Chondrocyte (in vitro differentiated cells): ENCODE data around the gene NRG2. TPM values are rescaled to one million over a fixed set of nuclear protein-coding genes. Genes with fewer than 3 reads are reported as not detected.

Experiments
- DNase-seq: peaks from one replicate; pipeline ENCODE4 v3.0.0; 2021; ENCODE audit warnings: mixed read lengths, low spot score
- H3K27ac Mint-ChIP-seq: one replicate; pipeline ENCODE4 v1.8.0; 2021; ENCODE audit warnings: mild to moderate bottlenecking, moderate library complexity, mixed read lengths; ENCODE audit not compliant: unreplicated experiment
- H3K27me3 Mint-ChIP-seq: 2 replicates; pipeline ENCODE4 v1.8.0; 2021; ENCODE audit warnings: low read depth, mixed read lengths
- H3K36me3 Mint-ChIP-seq: 2 replicates; pipeline ENCODE4 v1.8.0; 2021; ENCODE audit warnings: low read depth, mixed read lengths
- H3K4me1 Mint-ChIP-seq: 2 replicates; pipeline ENCODE4 v1.8.0; 2021; ENCODE audit warnings: low read depth, mild to moderate bottlenecking, mixed read lengths
- H3K4me3 Mint-ChIP-seq: one replicate; pipeline ENCODE4 v1.8.0; 2021; ENCODE audit warnings: mild to moderate bottlenecking, moderate library complexity, mixed read lengths; ENCODE audit not compliant: unreplicated experiment
- H3K9me3 Mint-ChIP-seq: 2 replicates; pipeline ENCODE4 v1.8.0; 2021; ENCODE audit warnings: low read depth, mixed read lengths
- total RNA-seq: library from RNA; stranded (reverse); gene quantifications from 3 replicates; pipeline ENCODE4 v1.2.1, GENCODE V29; 2021
- TF ChIP-seq, protein P1 (sequence below): fragments of 200-600 bp; sonication (generic); IDR thresholded peaks from 2 replicates; pipeline ENCODE4 v1.5.0; 2021; ENCODE audit warnings: antibody characterized with exemption, mild to moderate bottlenecking, moderate library complexity

NRG2 gene
- total RNA-seq, 1 donor from 2014 or later, result 0.27 TPM

DNA sequence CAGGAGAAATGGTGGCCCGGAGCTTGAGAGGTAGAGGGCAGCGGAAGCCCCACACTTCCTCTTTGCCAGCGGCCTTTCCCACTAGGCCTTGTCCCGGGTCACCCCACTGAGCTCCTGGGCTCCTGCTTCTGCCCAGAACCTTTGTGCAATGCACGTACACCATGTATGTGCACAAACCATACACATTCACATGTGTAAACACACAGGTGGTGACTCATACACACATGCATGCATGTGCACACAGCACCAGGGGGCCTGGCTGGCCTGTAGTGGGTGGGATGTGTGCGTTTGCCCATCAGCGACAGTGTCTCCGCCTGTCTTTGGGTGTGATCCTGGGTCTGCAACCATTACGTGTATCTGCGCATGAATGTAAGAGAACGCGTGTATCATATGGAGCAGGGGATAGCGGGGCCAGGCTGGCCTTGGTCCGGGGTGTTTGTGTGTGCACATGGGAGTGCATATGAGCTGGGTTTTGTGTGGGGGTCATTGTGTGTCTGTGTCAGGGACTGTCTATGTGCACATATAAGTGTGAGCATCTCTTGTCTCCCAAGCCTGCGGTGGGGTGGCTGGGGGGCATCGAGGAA lies 203.8 kb downstream of the NRG2 start:
- DNase-seq, result peak; percentile 72
- Mint-ChIP-seq H3K27me3 (peaks cover 16% of the 10 kb centered on the region), H3K4me1 (no peaks in the 10 kb centered on the region), H3K4me3 (no peak overlapping the region), H3K9me3 (no peaks in the 10 kb centered on the region), H3K36me3 (peaks cover 1% of the 10 kb centered on the region), H3K27ac (no peak overlapping the region)
- TF ChIP-seq, protein P1, sequence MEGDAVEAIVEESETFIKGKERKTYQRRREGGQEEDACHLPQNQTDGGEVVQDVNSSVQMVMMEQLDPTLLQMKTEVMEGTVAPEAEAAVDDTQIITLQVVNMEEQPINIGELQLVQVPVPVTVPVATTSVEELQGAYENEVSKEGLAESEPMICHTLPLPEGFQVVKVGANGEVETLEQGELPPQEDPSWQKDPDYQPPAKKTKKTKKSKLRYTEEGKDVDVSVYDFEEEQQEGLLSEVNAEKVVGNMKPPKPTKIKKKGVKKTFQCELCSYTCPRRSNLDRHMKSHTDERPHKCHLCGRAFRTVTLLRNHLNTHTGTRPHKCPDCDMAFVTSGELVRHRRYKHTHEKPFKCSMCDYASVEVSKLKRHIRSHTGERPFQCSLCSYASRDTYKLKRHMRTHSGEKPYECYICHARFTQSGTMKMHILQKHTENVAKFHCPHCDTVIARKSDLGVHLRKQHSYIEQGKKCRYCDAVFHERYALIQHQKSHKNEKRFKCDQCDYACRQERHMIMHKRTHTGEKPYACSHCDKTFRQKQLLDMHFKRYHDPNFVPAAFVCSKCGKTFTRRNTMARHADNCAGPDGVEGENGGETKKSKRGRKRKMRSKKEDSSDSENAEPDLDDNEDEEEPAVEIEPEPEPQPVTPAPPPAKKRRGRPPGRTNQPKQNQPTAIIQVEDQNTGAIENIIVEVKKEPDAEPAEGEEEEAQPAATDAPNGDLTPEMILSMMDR, result no peak

GRCh38 chr5:139838381-139839197 lies 204.5 kb downstream of the NRG2 start:
- TF ChIP-seq, protein P1, result no peak
- no peaks in the 10 kb centered on the region for H3K9me3 Mint-ChIP-seq
- H3K36me3 Mint-ChIP-seq, result peaks cover 1% of the 10 kb centered on the region
- no peak overlapping the region for H3K4me3 Mint-ChIP-seq
- no peaks in the 10 kb centered on the region for H3K4me1 Mint-ChIP-seq
- DNase-seq, result peak; percentile 53
- peaks cover 20% of the 10 kb centered on the region for H3K27me3 Mint-ChIP-seq
- no peak overlapping the region for H3K27ac Mint-ChIP-seq

GRCh38 chr5:139837711-139838380 lies 205.3 kb downstream of the NRG2 start:
- Mint-ChIP-seq H3K9me3 (no peaks in the 10 kb centered on the region), H3K27ac (no peak overlapping the region), H3K27me3 (peaks cover 27% of the 10 kb centered on the region), H3K36me3 (peaks cover 1% of the 10 kb centered on the region), H3K4me1 (no peaks in the 10 kb centered on the region), H3K4me3 (no peak overlapping the region)
- peak; percentile 33 for DNase-seq
- TF ChIP-seq, protein P1, result no peak

- H3K9me3 Mint-ChIP-seq, result no peaks in the 10 kb centered on the region
- no peaks in the 10 kb centered on the region for H3K4me1 Mint-ChIP-seq
- H3K4me3 Mint-ChIP-seq, result no peak overlapping the region
- no peak overlapping the region for H3K27ac Mint-ChIP-seq
- no peak for DNase-seq
- peaks cover 35% of the 10 kb centered on the region for H3K27me3 Mint-ChIP-seq
- H3K36me3 Mint-ChIP-seq, result peaks cover 1% of the 10 kb centered on the region
- TF ChIP-seq, protein P1, result no peak
Observed at GRCh38 chr5:139836469-139837208, 206.5 kb downstream of the NRG2 start.

DNA sequence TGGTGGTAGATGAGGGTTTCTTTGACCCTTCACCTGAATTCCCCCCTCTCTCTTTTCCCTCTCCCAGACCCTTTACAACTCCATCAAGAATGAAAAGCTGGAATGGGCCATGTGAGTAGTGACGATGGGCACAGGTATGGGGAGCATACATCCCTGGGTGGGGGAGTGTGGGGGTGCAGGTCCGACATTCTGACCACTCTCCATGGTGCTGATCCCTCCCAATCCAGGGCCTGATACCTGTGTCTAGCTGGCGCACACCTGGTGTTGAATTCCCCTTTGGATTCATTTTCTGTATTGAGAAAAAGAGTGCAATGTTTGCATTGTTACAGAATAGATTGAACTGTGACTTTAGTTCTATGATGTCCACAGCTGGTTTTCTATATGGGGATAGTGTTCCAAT lies 207.4 kb downstream of the NRG2 start:
- no peaks in the 10 kb centered on the region for H3K4me1 Mint-ChIP-seq
- TF ChIP-seq, protein P1, result no peak
- peaks cover 41% of the 10 kb centered on the region for H3K27me3 Mint-ChIP-seq
- DNase-seq, result no peak
- H3K36me3 Mint-ChIP-seq, result peaks cover 1% of the 10 kb centered on the region
- H3K9me3 Mint-ChIP-seq, result no peaks in the 10 kb centered on the region
- no peak overlapping the region for H3K4me3 Mint-ChIP-seq
- H3K27ac Mint-ChIP-seq, result no peak overlapping the region
